Activated naive CD8-positive, alpha-beta T cell treated with anti-CD3 and anti-CD28 coated beads for 36 hours (primary cell): Measurements from ENCODE around the gene EIF2A. TPM values are rescaled to one million over a fixed set of nuclear protein-coding genes. Genes with fewer than 3 reads are reported as not detected.
"Not testable (repeated sequence)": the region's sequence is repeated elsewhere in the genome, so short reads cannot be mapped to it uniquely, and the experiment has no call there.

Experiments
- DNase-seq: peaks from one replicate; pipeline ENCODE4 v3.0.0; 2021
- H3K27ac Mint-ChIP-seq: one replicate; pipeline ENCODE4 v1.8.0; 2022; ENCODE audit warnings: mild to moderate bottlenecking, moderate library complexity, mixed read lengths
- H3K27me3 Mint-ChIP-seq: one replicate; pipeline ENCODE4 v1.8.0; 2022; ENCODE audit warnings: mild to moderate bottlenecking, mixed read lengths
- H3K36me3 Mint-ChIP-seq: one replicate; pipeline ENCODE4 v1.8.0; 2021; ENCODE audit warnings: mild to moderate bottlenecking, mixed read lengths
- H3K4me1 Mint-ChIP-seq: one replicate; pipeline ENCODE4 v1.8.0; 2021; ENCODE audit warnings: mixed read lengths
- H3K4me3 Mint-ChIP-seq: one replicate; pipeline ENCODE4 v1.8.0; 2022; ENCODE audit warnings: mild to moderate bottlenecking, moderate library complexity, mixed read lengths
- H3K9me3 Mint-ChIP-seq: one replicate; pipeline ENCODE4 v1.8.0; 2022; ENCODE audit warnings: mixed read lengths
- total RNA-seq, 2 experiments: library from RNA; stranded (reverse); gene quantifications; one replicate each; pipeline ENCODE4 v1.2.3, GENCODE V29; 2021

Gene EIF2A
- 100 to 1,000 TPM; 147 to 149 TPM for total RNA-seq

DNA sequence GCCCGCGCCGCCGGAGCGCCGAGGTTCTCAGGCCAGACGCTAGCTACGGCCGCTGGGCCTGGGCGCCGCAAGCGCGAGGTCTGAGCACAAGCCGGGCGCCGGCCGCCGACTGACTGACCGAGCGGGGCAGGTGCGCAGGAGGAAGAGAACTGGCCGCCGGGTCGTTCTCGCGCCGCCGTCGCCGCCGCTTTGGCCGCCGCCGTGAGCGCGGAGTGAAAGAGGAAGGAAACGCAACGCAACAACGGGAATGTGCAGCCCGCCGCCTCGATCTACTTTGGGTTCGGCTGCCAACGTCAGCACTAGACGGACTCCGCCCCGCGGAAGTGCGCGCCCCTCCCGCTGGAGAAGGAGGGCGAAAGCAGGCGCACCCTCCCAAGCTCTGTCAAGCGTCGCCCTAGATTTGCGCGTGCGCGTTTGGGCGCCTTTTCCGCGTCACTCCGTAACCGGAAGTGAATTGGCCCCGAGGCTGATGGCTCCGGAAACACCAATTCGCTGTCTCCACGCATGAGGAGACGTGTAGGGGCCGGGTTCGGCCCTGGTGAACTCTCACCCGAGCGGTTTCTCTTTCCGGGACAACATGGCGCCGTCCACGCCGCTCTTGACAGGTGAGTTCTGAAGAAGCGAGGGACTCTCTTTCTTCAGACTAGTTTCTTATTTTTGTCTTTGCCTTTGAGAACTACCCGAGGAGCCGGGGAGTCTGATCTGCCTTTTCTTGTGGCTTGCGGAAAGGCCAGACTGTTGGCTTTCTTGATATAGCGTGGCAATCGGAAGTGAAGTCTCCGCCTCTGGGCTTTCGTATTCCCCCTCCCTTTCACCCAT is at the start of gene EIF2A, which contains the start of gene SERP1:
Gene EIF2A (plus strand): TSS at position 562 of the 819 bp plus-strand sequence. CDS start 16 bp downstream, at position 578.
Gene SERP1 (minus strand): TSS at position 271 of the 819 bp plus-strand sequence. CDS start 361 bp downstream, outside the sequence.
- Mint-ChIP-seq H3K4me1 (peaks cover 55% of the 10 kb centered on the region), H3K9me3 (no peaks in the 10 kb centered on the region), H3K27me3 (no peaks in the 10 kb centered on the region), H3K27ac (peak within 1 kb of the TSS; percentile 99), H3K36me3 (peaks cover 65% of the 10 kb centered on the region), H3K4me3 (peak within 1 kb of the TSS; percentile 93)
- peak; percentile 98 for DNase-seq

DNA sequence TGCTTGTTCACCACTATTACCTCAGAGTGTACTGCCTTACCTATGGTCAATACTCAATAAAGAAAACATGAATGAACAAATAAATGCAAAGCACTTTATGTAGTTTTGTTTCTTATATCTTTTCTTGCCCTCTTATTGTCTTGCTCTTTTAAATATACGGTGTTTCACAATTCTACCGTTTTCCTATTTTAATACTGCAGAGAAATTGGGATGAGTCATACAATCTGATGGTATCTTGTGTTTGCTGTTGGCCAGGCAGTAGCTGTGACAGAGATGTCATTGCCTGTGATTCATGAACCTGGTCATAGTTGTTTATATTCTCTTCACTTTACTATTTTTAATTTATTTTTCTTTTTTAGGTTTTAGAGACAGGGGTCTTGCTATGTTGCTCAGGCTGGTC is 48.6 kb upstream of the EIF2A start:
- Mint-ChIP-seq H3K4me3 (no peak overlapping the region), H3K27me3 (no peaks in the 10 kb centered on the region), H3K36me3 (peaks cover 6% of the 10 kb centered on the region), H3K4me1 (peaks cover 5% of the 10 kb centered on the region), H3K27ac (no peak overlapping the region), H3K9me3 (peaks cover 6% of the 10 kb centered on the region)
- no peak for DNase-seq

DNA sequence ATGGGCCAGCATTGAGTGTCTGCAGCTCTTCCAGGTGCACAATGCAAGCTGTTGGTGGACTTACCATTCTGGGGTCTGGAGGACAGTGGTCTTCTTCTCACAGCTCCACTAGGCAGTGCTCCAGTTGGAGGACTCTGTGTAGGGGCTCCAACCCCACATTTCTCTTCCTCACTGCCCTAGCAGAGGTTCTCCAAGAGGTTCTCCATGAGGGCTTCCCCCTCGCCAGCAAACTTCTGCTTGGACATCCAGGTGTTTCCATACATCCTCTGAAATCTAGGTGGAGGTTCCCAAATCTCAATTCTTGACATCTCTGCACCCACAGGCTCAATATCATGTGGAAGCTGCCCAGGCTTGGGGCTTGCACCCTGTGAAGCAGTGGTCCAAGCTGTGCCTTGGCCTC is 45.6 kb upstream of the EIF2A start:
- not testable (repeated sequence) for H3K4me3 Mint-ChIP-seq, H3K4me1 Mint-ChIP-seq, DNase-seq, H3K9me3 Mint-ChIP-seq, H3K27me3 Mint-ChIP-seq, H3K27ac Mint-ChIP-seq, H3K36me3 Mint-ChIP-seq

DNA sequence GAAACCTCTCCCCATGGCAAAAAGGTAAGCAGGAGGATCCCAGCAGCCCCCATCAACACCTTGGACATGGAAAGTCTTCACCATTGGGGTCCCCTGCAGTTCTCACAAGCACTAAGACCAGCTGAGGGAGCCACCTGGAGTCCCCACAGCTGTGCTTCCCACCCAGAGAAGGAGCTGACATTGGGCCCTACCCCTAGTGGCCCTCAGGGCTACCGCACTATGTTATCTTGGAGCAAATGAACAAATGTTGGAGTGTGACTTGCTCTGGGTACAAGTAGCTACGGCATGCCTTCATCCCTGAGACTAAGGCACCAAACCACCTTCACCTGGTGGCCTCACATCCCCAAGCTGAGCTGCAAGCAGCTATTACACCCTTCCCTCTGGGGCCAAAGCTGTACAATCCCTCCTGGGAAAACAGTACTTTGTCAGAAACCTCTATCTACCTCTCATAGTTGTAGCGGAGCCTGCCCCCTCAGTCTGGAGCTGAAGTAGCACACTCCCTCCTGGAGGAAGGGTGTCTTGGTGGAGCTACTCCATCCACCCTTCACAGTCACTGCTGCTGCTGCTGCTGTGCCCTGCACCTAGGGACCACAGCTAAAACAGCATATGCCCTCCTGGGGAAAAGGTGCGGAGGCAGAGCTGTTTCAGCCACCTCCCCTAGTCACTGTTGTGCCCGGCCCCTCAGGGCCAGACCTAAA is 43.0 kb upstream of the EIF2A start:
- H3K36me3 Mint-ChIP-seq = peaks cover 9% of the 10 kb centered on the region

DNA sequence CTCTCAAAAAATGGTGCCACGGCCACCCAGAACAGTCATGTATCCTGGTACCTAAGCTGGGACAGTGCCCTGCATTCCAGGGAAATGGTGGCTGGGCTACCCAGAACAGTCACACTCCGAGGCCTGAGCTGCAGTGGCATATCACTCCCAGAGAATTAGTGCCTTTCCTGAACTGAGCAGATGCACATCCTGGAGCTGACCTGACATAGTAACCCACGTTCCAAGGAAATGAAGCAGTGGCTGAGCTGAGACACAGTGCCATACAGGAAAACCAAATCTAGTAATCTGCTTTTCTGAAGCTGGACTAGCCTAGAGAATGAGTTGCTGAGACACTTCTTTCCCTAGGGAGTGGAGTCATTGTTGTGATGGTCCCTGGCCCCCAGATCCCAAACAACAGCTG is 42.1 kb upstream of the EIF2A start:
- no peak for DNase-seq
- H3K27me3 Mint-ChIP-seq = peaks cover 17% of the 10 kb centered on the region
- H3K9me3 Mint-ChIP-seq = peaks cover 11% of the 10 kb centered on the region
- H3K36me3 Mint-ChIP-seq = peaks cover 9% of the 10 kb centered on the region
- H3K27ac Mint-ChIP-seq = no peak overlapping the region
- H3K4me1 Mint-ChIP-seq = peaks cover 13% of the 10 kb centered on the region
- H3K4me3 Mint-ChIP-seq = no peak overlapping the region

More for the DNA sequence above, 43.0 kb upstream of the EIF2A start:
- Mint-ChIP-seq H3K27ac (no peak overlapping the region), H3K27me3 (peaks cover 9% of the 10 kb centered on the region), H3K4me1 (peaks cover 10% of the 10 kb centered on the region), H3K9me3 (peaks cover 11% of the 10 kb centered on the region), H3K4me3 (no peak overlapping the region)
- no peak for DNase-seq

DNA sequence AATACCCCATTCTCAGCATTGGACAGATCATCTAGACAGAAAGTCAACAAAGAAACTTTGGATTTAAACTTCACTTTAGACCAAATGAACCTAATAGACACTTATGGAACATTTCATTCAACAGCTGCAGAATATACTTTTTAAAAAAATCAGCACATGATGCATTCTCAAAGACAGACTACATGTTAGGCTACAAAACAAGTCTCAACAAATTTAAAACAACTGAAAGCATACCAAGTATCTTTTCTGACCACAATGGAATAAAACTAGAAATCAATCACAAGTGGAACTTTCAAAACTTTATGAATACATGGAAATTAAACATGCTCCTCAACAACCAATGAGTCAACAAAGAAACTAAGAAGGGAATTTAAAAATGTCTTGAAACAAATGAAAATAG is 38.2 kb upstream of the EIF2A start:
- DNase-seq = no peak
- Mint-ChIP-seq H3K36me3 (peaks cover 3% of the 10 kb centered on the region), H3K4me1 (peaks cover 8% of the 10 kb centered on the region), H3K4me3 (no peak overlapping the region), H3K9me3 (peaks cover 5% of the 10 kb centered on the region), H3K27ac (no peak overlapping the region), H3K27me3 (peaks cover 28% of the 10 kb centered on the region)

DNA sequence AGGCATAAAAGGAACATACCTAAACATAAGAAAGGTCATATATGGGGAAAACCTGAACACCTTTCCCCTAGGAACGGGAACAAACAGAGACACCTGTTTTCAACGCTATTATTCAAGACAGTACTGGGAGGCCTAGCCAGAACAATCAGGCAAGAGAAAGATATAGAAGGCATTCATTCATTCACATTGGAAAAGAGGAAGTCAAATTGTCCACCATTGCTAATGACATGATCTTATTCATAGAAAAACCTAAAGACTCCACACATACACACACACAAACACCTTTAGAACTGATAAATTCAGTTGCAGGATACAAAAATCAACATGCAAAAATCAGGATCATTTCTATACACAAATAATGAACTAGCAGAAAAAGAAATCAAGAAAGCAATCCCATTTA is 36.8 kb upstream of the EIF2A start:
- Mint-ChIP-seq H3K4me1 (peaks cover 8% of the 10 kb centered on the region), H3K27ac (no peak overlapping the region), H3K36me3 (peaks cover 3% of the 10 kb centered on the region), H3K4me3 (no peak overlapping the region), H3K27me3 (peaks cover 31% of the 10 kb centered on the region), H3K9me3 (peaks cover 5% of the 10 kb centered on the region)
- DNase-seq = no peak

DNA sequence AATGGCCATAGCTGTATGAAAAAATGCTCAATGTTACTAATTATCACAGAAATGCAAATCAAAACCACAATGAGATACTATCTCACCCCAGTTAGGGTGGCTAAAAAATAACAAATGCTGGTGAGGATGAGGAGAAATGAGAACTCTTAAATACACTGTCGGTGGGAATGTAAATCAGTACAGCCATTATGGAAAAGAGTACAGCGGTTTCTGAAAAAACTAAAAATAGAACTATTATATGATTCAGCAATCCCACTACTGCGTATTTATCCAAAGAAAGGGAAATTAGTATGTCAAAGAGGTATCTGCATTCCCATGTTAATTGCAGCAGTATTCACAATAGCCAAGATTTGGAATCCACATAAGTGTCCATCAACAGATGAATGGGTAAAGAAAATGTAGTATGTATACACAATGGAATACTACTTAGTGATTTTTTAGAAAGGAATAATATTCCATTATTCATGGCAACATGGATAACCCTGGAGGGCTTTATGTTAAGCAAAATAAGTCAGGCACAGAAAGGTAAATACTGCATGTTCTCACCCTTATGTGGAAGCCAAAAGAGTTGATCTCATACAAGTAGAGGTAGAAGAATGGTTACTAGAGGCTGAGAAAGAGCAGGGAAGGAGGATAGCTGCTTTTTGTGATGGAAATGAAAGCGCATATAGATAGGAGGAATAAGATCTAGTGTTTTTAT is 35.3 kb upstream of the EIF2A start:
- peaks cover 8% of the 10 kb centered on the region for H3K4me1 Mint-ChIP-seq
- H3K9me3 Mint-ChIP-seq = peaks cover 5% of the 10 kb centered on the region
- H3K27me3 Mint-ChIP-seq = peaks cover 31% of the 10 kb centered on the region
- no peak overlapping the region for H3K4me3 Mint-ChIP-seq
- H3K36me3 Mint-ChIP-seq = peaks cover 3% of the 10 kb centered on the region
- H3K27ac Mint-ChIP-seq = no peak overlapping the region
- no peak for DNase-seq

DNA sequence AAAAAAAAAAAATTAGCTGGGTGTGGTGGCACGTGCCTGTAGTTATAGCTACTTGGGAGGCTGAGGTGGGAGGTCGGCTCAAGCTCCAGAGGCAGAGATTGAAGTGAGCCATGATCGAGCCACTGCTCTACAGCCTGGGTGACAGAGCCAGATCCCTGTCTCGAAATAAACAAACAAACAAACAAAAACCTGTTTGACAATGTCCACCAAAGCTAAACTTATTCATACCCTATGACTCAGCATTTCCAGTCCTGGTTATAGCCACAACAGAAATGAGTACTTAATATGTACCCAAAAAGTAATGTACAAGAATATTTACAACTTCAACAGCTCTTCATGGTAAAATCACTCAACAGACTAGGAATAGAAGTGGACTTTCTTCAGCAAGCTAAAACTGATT is 31.4 kb upstream of the EIF2A start:
- H3K9me3 Mint-ChIP-seq = peaks cover 2% of the 10 kb centered on the region
- no peak overlapping the region for H3K4me3 Mint-ChIP-seq
- H3K36me3 Mint-ChIP-seq = no peaks in the 10 kb centered on the region
- H3K27ac Mint-ChIP-seq = no peak overlapping the region
- peaks cover 8% of the 10 kb centered on the region for H3K27me3 Mint-ChIP-seq
- no peak for DNase-seq
- H3K4me1 Mint-ChIP-seq = no peaks in the 10 kb centered on the region

DNA sequence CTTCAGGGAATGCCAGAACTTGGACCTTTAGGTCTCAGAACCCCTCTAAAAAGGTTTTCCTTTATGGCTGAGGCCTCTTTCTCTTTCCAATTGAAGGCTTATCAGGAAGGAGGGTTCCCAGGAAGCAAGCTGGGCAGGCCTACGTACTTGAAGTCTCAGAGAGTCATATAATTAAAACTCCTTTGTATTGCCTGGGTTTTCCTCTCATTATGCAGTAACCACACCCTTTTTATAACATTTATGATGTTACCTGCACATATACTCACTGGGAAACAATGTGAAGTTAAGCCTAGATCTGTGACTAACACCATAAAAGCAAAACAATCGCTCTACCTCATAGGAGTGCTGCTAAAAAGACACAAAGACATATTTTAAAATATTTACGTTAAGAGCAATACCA is 27.6 kb upstream of the EIF2A start:
- H3K9me3 Mint-ChIP-seq = peaks cover 2% of the 10 kb centered on the region
- no peaks in the 10 kb centered on the region for H3K36me3 Mint-ChIP-seq
- no peaks in the 10 kb centered on the region for H3K4me1 Mint-ChIP-seq

DNA sequence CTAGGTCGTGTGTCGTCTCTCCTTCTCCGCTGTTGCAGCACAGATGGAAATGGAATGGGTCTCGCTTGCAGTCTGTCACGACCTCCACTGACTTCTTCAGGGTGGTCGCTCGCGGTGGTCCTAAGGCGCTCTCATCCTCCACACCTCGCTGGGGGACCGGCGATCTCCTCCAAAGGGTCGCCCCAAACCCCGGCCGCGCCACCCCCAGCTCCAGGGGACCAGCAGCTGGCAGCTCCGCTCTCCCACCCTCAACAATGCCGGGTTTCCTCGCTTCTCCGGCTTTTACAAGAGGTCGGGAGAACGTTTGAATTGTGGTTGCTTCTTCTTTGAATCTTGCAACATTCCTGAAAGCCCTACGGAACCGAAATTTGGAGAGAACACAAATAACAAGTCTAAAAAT is 26.2 kb upstream of the EIF2A start:
- H3K27ac Mint-ChIP-seq = no peak overlapping the region
- H3K4me3 Mint-ChIP-seq = no peak overlapping the region
- DNase-seq = no peak
- no peaks in the 10 kb centered on the region for H3K36me3 Mint-ChIP-seq
- H3K4me1 Mint-ChIP-seq = no peaks in the 10 kb centered on the region
- peaks cover 2% of the 10 kb centered on the region for H3K9me3 Mint-ChIP-seq
- no peaks in the 10 kb centered on the region for H3K27me3 Mint-ChIP-seq

More for the DNA sequence above, 27.6 kb upstream of the EIF2A start:
- no peak for DNase-seq
- Mint-ChIP-seq H3K27ac (no peak overlapping the region), H3K27me3 (peaks cover 3% of the 10 kb centered on the region), H3K4me3 (no peak overlapping the region)

DNA sequence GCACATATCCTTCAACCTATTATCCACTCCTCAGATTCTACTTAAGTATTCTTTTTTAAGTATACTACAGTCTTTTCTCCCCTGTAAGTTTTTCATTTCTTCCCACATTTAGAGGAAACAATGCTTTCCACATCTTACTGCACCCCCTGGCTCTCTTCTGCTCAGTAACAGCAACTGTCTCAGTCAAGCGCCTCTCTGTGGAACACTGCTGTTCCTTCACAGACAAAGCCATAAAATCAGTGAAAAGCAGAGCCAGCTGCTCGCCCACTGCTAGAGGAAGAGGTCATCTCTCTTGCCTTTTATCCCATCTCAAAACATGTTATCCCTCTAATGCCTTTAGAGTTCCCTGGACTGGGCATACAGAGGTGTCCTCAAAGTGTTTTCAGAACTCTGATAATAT is 25.1 kb upstream of the EIF2A start:
- Mint-ChIP-seq H3K4me3 (no peak overlapping the region), H3K4me1 (no peaks in the 10 kb centered on the region), H3K27ac (no peak overlapping the region), H3K9me3 (peaks cover 2% of the 10 kb centered on the region), H3K36me3 (no peaks in the 10 kb centered on the region), H3K27me3 (no peaks in the 10 kb centered on the region)
- DNase-seq = no peak

DNA sequence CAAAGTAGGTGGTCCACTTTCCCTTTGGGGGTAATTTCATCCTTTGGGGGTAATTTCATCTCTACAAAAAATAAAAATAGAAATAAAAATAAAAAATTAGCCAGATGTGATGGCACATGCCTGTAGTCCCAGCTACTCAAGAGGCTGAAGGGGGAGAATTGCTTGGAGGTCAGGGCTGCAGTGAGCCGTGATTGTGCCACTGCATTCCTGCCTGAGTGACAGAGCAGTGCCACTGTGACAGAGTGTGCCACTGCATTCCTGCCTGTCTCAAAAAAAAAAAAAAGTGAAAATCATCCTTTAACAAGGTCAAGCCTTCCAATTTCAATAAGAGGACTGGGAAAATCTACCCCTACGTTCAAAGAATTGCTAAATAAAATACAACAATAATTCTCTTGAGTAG is 23.0 kb upstream of the EIF2A start:
- Mint-ChIP-seq H3K27me3 (no peaks in the 10 kb centered on the region), H3K9me3 (no peaks in the 10 kb centered on the region), H3K4me3 (no peak overlapping the region), H3K27ac (no peak overlapping the region), H3K4me1 (no peaks in the 10 kb centered on the region), H3K36me3 (no peaks in the 10 kb centered on the region)
- no peak for DNase-seq

DNA sequence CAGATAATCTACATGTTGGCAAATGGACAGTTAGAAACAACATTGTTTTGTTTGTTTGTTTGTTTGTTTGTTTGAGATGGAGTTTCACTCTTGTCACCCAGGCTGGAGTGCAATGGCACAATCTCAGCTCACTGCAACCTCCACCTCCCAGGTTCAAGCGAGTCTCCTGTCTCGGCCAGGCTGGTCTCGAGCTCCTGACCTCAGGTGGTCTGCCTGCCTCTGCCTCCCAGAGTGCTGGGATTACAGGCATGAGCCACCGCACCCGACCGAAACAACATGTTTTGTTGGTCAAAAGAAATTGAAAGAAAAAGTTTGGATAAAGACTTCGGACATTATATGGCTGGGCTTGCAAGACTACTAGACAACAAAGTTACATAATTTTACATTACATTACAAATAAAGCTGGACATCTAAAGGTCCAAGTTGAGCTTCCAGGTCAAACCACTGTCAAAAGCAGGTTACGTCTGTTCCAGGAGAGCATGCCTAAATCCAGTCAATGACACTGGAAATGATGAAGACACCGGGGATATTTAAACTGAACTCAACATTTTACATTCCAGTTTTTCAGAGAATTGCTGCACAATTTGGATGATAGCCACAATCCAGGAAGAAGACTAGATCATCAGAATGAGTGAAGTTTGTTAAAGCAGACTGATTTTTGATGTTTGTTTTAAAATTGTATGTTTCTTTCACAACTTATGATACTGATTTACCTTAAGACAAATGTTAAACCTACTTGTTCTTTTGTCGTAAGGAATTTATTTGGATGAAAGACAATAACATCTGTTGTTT is 18.9 kb upstream of the EIF2A start:
- H3K4me3 Mint-ChIP-seq = no peak overlapping the region
- H3K27ac Mint-ChIP-seq = no peak overlapping the region
- no peaks in the 10 kb centered on the region for H3K36me3 Mint-ChIP-seq
- no peaks in the 10 kb centered on the region for H3K27me3 Mint-ChIP-seq
- DNase-seq = no peak
- no peaks in the 10 kb centered on the region for H3K9me3 Mint-ChIP-seq
- peaks cover 6% of the 10 kb centered on the region for H3K4me1 Mint-ChIP-seq
